ENCODE data around the gene ZNF618.

ZNF618 gene, protein sequence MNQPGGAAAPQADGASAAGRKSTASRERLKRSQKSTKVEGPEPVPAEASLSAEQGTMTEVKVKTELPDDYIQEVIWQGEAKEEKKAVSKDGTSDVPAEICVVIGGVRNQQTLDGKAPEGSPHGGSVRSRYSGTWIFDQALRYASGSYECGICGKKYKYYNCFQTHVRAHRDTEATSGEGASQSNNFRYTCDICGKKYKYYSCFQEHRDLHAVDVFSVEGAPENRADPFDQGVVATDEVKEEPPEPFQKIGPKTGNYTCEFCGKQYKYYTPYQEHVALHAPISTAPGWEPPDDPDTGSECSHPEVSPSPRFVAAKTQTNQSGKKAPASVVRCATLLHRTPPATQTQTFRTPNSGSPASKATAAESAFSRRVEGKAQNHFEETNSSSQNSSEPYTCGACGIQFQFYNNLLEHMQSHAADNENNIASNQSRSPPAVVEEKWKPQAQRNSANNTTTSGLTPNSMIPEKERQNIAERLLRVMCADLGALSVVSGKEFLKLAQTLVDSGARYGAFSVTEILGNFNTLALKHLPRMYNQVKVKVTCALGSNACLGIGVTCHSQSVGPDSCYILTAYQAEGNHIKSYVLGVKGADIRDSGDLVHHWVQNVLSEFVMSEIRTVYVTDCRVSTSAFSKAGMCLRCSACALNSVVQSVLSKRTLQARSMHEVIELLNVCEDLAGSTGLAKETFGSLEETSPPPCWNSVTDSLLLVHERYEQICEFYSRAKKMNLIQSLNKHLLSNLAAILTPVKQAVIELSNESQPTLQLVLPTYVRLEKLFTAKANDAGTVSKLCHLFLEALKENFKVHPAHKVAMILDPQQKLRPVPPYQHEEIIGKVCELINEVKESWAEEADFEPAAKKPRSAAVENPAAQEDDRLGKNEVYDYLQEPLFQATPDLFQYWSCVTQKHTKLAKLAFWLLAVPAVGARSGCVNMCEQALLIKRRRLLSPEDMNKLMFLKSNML

DNA sequence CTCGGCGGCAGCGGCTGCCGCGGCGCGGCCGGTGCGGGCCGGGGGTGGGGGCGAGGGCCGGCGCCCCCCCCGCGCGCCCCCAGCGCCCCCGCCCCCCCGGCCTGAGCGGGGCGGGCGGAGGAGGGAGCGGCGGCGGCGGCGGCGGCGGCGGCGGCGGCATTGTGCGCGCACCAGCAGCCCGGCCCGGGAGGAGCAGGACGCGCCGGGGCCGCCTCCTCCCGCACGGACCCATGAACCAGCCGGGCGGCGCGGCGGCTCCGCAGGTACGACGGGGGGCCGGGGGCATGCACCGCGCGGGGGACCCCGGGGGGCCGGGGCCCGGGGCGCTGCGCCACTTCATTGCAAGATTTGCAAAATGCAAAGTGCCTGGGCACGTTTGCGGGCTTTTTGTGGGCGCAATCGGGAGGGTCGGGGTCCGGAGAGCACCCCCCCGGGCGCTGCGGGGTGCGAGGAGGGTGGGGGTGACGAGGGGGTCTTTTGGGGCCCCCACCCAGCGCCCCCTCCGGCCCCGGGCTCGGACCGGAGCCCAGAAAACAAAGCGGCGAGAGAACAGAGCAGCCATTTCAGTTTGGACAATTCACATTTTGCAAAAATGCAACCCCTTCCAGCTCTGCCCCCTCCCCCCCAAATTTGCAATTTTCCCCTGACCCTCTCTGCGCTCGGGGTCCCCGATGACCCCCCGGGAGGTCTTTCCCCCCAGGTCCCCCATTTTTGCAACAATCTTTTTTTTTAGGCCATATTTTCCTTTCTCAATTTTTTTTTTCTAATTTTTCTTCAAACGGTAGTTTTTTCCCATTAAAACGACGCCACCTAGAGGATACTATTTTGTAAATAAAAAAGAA, at the start of gene ZNF618:
Gene ZNF618, plus strand, starts transcription at position 159 of the 842 bp plus-strand sequence. Its CDS starts 72 bp downstream, at position 231.
- peak; percentile 55 for DNase-seq

DNA sequence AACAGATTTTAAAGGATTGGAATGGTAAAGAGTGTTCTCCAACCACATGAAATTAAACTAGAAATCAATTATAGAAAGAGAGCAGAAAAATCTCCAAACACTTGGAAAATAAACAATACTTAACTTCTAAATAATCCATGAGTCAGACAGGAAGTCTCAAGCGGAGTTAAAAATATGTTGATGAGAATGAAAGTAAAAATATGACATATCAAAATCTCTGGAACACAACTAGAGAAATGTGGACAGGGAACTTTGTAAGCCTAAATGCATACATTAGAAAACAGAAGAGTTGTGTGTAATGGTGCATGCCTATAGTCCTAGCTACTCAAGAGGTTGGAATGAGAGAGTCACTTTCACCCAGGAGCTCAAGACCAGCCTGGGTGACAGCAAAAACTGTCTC, 47.9 kb upstream of the ZNF618 start:
- DNase-seq = no peak

DNA sequence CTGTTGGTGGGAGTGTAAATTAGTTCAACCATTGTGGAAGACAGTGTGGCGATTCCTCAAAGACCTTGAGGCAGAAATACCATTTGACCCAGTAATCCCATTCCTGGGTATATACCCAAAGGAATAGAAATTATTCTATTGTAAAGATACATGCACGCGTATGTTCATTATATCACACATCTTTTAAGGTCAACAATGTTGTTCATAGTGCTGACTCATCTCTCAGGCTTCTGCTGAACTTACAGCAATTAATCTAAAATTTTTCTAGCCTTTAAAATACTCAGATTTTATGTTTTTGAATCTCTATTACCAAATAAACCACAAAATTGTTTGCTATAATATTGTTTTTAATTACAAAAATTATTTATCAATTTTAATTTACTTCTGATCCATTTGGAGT, 38.8 kb upstream of the ZNF618 start:
- DNase-seq = no peak

GRCh38 chr9:113842086-113842485, 34.0 kb upstream of the ZNF618 start:
- DNase-seq = no peak

DNA sequence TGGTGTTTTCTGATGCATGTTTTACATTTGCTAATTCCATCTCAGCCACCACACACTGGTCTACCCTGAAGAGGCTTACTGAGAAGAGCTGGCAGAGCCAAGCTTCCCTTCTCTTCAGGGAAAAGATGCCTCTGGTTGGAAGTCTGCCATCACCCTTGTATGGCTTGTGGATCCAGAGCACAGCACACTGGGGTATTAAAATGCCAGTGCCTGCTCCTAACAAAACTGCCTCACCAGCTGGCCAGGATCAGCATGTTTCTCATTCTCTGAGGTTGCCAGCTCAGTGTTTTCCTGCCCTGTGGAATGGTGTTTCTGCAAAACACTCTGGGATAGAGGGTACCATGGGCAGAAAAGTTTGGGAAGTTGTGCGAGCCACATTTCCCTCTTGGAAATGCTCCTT, 31.6 kb upstream of the ZNF618 start:
- peak; percentile 22 for DNase-seq

GRCh38 chr9:113851359-113851758, 24.8 kb upstream of the ZNF618 start:
- no peak for DNase-seq

GRCh38 chr9:113851873-113852272, 24.2 kb upstream of the ZNF618 start:
- DNase-seq = no peak

DNA sequence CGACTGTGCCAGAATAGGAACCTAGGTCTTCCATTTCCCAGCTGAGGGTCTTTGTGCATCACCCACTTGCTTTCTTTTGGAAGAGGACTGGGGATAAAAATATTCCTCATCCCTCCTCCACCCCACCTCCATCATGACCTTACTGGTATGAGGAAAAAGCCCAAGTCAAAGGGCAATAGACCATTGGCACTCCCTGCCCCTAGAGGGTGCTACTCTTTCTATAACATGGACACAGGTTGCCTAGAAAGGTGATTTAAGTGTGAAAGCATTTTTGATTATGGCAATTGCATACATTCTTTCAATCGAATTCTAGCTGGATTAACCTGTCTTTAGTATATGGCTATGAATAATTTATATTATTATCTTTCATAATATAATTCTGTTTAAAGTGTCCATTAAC, 22.8 kb upstream of the ZNF618 start:
- DNase-seq = no peak

- no peak for DNase-seq
These were observed 21.8 kb upstream of the ZNF618 start for GRCh38 chr9:113854310-113854709.

- no peak for DNase-seq
These were observed 18.2 kb upstream of the ZNF618 start for GRCh38 chr9:113857875-113858274.

GRCh38 chr9:113858282-113858681, 17.8 kb upstream of the ZNF618 start:
- DNase-seq = no peak

DNA sequence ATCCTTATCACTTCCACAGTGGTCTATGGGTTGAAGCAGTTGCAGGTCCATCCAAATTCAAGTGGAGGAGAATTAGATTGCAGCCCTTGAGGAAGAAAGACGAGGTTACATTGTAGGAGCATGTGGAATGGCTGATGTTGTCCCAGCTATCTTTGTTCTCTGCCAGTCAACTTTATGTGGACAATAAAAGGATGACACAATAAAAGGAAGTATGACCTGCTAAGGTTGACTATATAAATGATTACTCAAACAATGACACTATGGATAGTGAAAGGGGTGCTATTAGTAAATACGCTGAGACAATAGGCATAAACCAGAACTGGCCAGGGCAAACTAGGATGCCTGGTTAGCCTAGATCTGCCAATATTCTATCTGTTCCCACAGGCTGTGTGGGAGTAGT, 12.8 kb upstream of the ZNF618 start:
- no peak for DNase-seq

GRCh38 chr9:113868501-113868900, 7.6 kb upstream of the ZNF618 start:
- DNase-seq = no peak

DNA sequence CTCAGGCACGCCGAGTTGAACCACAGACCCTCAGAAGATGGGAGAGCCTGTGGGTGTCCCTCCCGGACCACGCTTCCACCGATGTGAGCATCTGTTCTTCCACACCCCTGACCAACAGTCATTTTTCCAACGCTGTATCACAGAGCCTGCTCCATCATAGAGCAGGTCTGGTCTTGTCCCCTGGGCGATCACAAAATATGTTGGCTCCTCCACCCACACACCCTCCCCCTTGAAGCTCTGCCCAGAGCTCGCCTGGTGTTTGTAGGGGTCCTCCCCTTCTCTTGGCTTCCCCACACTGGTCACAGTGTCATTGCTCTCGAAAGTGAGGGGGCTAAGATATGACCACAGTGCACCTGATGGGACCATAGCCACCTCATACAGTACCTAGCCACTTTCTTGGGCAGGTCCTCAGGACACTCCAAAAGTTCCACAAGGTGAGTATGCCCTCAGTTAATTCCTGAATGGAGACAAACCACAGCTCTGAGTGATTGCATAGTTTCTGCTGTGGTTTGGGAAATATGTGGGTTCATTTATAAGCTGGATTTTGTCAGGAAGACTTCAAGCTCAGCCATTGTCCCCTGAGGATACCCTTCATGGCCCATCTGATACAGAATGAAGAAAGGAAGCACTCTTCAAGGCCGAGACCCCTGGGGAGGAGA, 3.5 kb upstream of the ZNF618 start:
- DNase-seq = no peak

DNA sequence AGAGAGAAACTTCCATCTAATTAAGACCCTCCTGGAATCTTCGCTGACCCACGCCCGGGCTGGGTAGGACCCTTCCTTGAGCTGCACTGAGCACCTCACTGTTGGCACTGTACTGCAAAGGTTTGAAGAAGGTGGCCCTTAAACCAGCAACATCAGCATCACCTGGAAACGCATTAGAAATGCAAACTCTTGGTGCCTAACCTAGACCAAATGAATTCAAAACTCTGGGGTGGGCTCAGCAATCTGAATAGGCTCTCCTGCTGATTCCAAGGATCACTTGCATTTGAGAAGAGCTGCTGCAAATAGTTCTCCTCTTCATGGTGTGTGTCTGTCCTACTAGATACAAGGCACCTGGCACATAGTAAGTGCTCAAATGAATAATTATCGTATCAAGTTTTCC, 2.7 kb upstream of the ZNF618 start:
- DNase-seq = no peak

DNA sequence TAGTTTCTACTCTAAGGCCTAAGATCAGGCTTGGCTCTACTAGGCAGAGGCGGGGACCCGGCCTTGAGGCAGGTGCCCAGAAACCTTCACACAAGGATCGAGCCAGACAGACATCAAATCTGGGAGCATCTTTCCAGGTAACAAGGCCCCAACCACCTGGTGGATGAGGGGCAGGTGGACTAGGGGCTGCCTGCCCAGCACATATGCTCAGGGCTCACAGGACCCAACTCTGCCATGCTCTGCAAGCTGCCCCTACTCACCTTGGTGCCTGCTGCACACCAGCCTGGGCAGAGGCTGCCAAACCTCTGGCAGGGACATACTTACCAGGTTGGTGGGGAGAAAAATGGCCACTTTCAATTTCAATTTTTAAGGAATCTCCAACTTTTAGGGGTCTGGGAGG, 2.2 kb upstream of the ZNF618 start:
- no peak for DNase-seq

- DNase-seq = peak; percentile 40
These were observed 504 bp upstream of the ZNF618 start for GRCh38 chr9:113875459-113876150.

DNA sequence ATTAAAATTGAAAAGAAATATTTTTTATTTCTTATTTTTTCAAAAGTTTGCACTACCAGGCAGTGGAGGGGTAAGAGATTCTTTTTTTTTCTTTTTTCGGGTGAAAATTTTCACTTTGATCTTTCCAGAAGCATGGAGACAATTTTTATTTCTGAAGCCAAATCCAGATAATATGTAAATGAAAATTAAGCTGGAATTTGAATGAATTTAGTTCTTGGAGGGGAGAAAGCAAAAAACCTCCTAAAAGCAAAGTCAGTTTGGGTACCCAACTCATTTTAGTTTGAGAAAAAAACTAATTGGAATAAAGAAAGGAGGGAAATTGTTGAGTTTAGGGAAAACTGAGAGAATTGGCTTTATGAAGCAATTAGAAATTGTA, 872 bp downstream of the ZNF618 start:
- DNase-seq = no peak

GRCh38 chr9:113879318-113879717, 3.2 kb downstream of the ZNF618 start:
- no peak for DNase-seq

DNA sequence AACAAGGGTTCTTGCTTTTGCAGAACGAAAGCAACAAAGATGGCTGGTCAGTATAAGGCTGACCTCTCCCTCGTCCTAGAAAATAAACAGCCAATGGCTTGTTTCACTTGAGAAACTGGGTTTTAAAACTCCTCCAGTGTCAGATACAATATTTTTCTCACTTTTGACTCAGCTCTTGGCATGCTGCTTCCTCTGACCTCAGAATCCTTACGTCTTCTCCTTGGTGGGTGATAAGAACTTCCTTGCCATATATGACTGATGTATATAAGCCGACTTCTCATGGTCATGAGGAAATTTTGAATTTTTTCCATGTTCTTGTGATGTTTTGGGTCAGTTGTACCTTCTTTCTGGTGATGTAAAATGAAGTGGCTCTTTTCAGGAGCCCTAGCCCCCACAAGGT, 3.8 kb downstream of the ZNF618 start:
- no peak for DNase-seq

GRCh38 chr9:113882181-113882580, 6.1 kb downstream of the ZNF618 start:
- DNase-seq = no peak
